Panc1 (cell line): ENCODE data around the gene POLR3A.
"Not testable (repeated sequence)": the region's sequence is repeated elsewhere in the genome, so short reads cannot be mapped to it uniquely, and the experiment has no call there.

Experiments
- CTCF ChIP-seq: fragments of 450-650 bp; IDR thresholded peaks from 2 replicates; pipeline ENCODE4 v1.5.1; 2017; ENCODE audit warnings: mild to moderate bottlenecking
- POLR2AphosphoS5 ChIP-seq: IDR thresholded peaks from 2 replicates; pipeline ENCODE4 v1.6.1; 2012; ENCODE audit warnings: mild to moderate bottlenecking, low read depth, low read length, moderate library complexity

- not testable (repeated sequence) for TF ChIP-seq CTCF, POLR2AphosphoS5
Measured at GRCh38 chr10:78064919-78065318, 35.6 kb upstream of the POLR3A start.
